OCI-LY1 (cell line): ENCODE measurements around the gene RGS14.

Source experiments
- CTCF ChIP-seq: fragments of 200-600 bp; sonication (generic), shearing (Covaris generic); IDR thresholded peaks from 2 replicates; pipeline ENCODE4 v1.5.1; 2017; ENCODE audit warnings: mild to moderate bottlenecking, antibody characterized with exemption, low read length, moderate library complexity, mixed read lengths
- EZH2 ChIP-seq: fragments of 200-600 bp; sonication (generic), shearing (Covaris generic); IDR thresholded peaks from 2 replicates; pipeline ENCODE4 v1.8.0; 2017; ENCODE audit warnings: borderline replicate concordance, mixed run types, mild to moderate bottlenecking, antibody characterized with exemption, low read length, moderate library complexity, mixed read lengths

GRCh38 chr5:177320879-177321278 lies 36.8 kb upstream of the RGS14 start:
- TF ChIP-seq CTCF (no peak), EZH2 (no peak)
